Skeletal muscle satellite cell (primary cell): Measurements from ENCODE around the gene EHMT1.

Experiments
- H3K27me3 ChIP-seq: 2 replicates; pipeline ENCODE4 v1.7.0; 2013; ENCODE audit warnings: low read length; ENCODE audit not compliant: control insufficient read depth, insufficient read depth
- H3K36me3 ChIP-seq: 2 replicates; pipeline ENCODE4 v1.7.0; 2013; ENCODE audit warnings: mild to moderate bottlenecking, control low read depth, low read length; ENCODE audit not compliant: insufficient read depth
- H3K4me1 ChIP-seq: 2 replicates; pipeline ENCODE4 v1.7.0; 2013; ENCODE audit warnings: low read length; ENCODE audit not compliant: control insufficient read depth, insufficient read depth
- H3K4me2 ChIP-seq: 2 replicates; pipeline ENCODE4 v1.7.0; 2013; ENCODE audit warnings: mild to moderate bottlenecking, low read length
- H3K4me3 ChIP-seq: 2 replicates; pipeline ENCODE4 v1.7.0; 2013; ENCODE audit warnings: low read length
- H3K9ac ChIP-seq: 2 replicates; pipeline ENCODE4 v1.7.0; 2013; ENCODE audit warnings: mild to moderate bottlenecking, low read depth, low read length, moderate library complexity
- H3K9me3 ChIP-seq: replicated peaks from 2 replicates; pipeline ENCODE4 v1.7.0; 2013; ENCODE audit warnings: mild to moderate bottlenecking, control low read depth, low read length

Gene EHMT1

DNA sequence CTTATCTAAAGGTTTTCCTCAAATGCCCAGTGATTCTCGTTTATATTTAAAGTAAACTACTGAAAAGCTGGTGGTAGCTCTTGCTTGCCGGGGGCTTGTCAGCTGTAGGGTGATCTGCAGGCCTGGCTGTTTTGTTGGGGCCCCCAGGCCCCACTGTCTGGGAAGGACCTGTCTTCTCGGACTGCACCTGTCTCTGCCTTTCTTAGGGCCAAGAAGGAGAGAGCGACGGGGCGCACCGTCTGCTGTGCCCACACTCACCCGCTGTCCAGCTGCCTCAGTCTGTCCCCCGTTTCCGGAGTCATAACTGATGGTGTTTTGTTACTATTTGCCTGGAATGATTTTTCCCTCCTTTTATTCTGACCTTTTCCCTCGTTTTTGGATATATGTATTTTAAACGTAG is 164.7 kb downstream of the EHMT1 start:
- H3K4me2 ChIP-seq = no peak overlapping the region
- H3K4me1 ChIP-seq = peaks cover 5% of the 10 kb centered on the region
- H3K9me3 ChIP-seq = no peaks in the 10 kb centered on the region
- no peak overlapping the region for H3K4me3 ChIP-seq
- H3K36me3 ChIP-seq = peaks cover 44% of the 10 kb centered on the region
- H3K27me3 ChIP-seq = no peaks in the 10 kb centered on the region
- no peak overlapping the region for H3K9ac ChIP-seq

DNA sequence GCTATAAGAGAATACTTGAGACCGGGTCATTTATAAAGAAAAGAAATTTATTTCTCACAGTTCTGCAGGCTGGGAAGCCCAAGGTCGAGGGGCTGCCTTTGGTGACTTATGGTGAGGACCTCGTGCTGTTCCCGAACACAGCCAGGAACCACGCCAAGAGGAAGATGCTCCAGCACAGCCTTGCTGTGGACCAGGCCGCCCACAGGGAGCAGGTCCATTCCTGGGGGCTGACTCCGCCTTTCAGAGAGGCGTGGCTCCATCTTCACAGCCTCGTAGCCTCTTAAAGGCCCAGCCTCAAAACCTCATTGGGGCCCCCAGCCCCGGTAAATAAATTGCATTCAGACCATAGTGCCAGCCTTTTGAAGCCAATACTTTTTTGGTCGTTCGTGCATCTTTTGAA is 165.2 kb downstream of the EHMT1 start:
- Histone ChIP-seq H3K4me3 (no peak overlapping the region), H3K9me3 (no peaks in the 10 kb centered on the region), H3K9ac (no peak overlapping the region), H3K36me3 (peaks cover 39% of the 10 kb centered on the region), H3K27me3 (no peaks in the 10 kb centered on the region), H3K4me2 (no peak overlapping the region), H3K4me1 (peaks cover 5% of the 10 kb centered on the region)

DNA sequence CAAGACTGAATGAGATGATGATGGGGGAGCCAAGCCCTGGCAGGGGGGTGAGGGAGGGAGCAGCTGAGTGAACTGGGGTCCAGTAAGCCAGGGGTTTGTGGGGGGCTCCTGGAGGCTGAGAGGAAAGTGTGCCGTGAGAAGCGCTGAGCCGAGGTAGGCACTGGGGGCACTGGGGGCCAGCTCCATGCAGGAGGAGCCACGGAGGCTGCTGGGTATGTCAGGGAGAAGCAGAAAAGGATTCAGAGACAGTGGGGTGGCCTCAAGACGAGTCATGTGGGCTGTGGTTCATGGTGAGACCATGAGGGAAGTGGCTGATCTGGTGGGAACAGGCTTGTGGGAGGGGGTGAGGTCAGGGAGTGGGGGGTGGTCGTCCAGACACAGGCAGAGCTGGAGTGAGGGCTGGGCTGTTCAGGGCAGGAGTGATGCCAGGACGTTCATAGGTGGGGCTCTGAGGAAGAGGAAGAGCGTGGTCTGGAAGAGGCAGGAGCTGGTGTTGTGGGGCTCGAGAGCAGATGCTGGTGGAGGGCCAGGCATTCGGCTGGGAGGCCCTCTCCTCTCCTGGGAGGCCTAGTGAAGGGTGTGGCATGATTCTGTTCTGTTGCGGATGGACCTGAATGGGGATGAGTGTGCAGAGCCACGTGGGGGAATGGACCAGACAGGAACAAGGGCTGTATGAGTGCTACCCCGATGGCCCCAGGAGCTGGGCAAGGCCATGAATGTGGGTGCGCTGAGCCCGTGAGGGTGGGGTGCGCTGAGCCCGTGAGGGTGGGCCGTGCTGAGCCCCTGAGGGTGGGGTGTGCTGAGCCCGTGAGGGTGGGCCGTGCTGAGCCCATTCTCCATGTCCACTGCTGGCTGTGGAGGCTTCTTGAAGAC is 166.1 kb downstream of the EHMT1 start:
- H3K27me3 ChIP-seq = no peaks in the 10 kb centered on the region
- peaks cover 5% of the 10 kb centered on the region for H3K4me1 ChIP-seq
- no peak overlapping the region for H3K4me2 ChIP-seq
- H3K9me3 ChIP-seq = no peaks in the 10 kb centered on the region
- H3K4me3 ChIP-seq = no peak overlapping the region
- H3K9ac ChIP-seq = no peak overlapping the region
- peaks cover 31% of the 10 kb centered on the region for H3K36me3 ChIP-seq

- Histone ChIP-seq H3K27me3 (no peaks in the 10 kb centered on the region), H3K4me1 (peaks cover 5% of the 10 kb centered on the region), H3K9ac (no peak overlapping the region), H3K4me2 (no peak overlapping the region), H3K9me3 (no peaks in the 10 kb centered on the region), H3K36me3 (peaks cover 37% of the 10 kb centered on the region), H3K4me3 (no peak overlapping the region)
Measured at GRCh38 chr9:137785704-137786161, 166.9 kb downstream of the EHMT1 start.

- H3K4me3 ChIP-seq = no peak overlapping the region
- peaks cover 5% of the 10 kb centered on the region for H3K4me1 ChIP-seq
- H3K9me3 ChIP-seq = no peaks in the 10 kb centered on the region
- H3K27me3 ChIP-seq = no peaks in the 10 kb centered on the region
- no peak overlapping the region for H3K9ac ChIP-seq
- peaks cover 42% of the 10 kb centered on the region for H3K36me3 ChIP-seq
- H3K4me2 ChIP-seq = no peak overlapping the region
Measured at GRCh38 chr9:137786511-137786920, 167.7 kb downstream of the EHMT1 start.

- Histone ChIP-seq H3K9ac (no peak overlapping the region), H3K4me3 (no peak overlapping the region), H3K27me3 (no peaks in the 10 kb centered on the region), H3K4me1 (peaks cover 5% of the 10 kb centered on the region), H3K4me2 (no peak overlapping the region), H3K36me3 (peaks cover 40% of the 10 kb centered on the region), H3K9me3 (no peaks in the 10 kb centered on the region)
Measured at GRCh38 chr9:137787381-137787780, 168.6 kb downstream of the EHMT1 start.

- H3K27me3 ChIP-seq = no peaks in the 10 kb centered on the region
- H3K4me2 ChIP-seq = no peak overlapping the region
- H3K36me3 ChIP-seq = peaks cover 38% of the 10 kb centered on the region
- peaks cover 5% of the 10 kb centered on the region for H3K4me1 ChIP-seq
- no peak overlapping the region for H3K4me3 ChIP-seq
- no peaks in the 10 kb centered on the region for H3K9me3 ChIP-seq
- H3K9ac ChIP-seq = no peak overlapping the region
Measured at GRCh38 chr9:137787786-137788505, 169.1 kb downstream of the EHMT1 start.

DNA sequence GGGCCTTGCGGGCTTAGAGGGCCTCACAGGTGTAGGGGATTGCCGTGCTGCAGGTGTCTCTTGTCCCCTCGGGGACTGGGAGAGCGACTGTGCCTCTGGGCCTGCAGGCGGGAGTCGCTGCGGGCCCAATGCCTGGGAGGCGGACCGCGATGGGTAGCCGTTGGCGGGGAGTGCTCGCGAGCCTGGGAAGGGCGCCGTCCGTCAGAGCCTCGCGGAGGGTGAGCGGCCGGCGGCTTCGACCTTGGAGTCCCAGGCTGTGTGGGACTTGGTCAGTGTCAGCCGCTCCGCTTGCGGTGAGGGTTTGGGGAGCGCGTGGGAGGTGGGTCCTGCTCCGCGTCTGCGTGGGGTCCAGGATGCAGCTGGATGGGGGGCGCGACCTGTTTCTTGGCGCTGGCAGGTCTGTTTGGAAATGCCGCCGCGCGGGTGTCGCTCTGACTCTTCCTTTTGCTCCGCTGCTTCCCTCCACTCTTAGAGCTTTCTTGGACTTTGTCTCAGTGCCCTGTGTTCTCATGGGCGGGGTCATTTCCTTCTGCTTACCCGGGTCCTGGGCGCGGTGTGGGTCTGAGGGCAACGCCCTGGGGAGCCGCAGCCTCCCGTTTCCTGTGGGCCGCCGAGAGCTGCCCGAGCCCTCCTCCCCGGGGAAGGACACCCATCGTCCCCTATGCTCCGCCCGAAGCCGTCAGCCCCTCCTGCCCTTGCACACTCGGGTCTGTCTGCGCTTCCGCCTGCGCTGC is 169.9 kb downstream of the EHMT1 start:
- Histone ChIP-seq H3K36me3 (peaks cover 43% of the 10 kb centered on the region), H3K4me2 (no peak overlapping the region), H3K4me3 (no peak overlapping the region), H3K4me1 (peaks cover 5% of the 10 kb centered on the region), H3K27me3 (no peaks in the 10 kb centered on the region), H3K9ac (no peak overlapping the region), H3K9me3 (no peaks in the 10 kb centered on the region)

DNA sequence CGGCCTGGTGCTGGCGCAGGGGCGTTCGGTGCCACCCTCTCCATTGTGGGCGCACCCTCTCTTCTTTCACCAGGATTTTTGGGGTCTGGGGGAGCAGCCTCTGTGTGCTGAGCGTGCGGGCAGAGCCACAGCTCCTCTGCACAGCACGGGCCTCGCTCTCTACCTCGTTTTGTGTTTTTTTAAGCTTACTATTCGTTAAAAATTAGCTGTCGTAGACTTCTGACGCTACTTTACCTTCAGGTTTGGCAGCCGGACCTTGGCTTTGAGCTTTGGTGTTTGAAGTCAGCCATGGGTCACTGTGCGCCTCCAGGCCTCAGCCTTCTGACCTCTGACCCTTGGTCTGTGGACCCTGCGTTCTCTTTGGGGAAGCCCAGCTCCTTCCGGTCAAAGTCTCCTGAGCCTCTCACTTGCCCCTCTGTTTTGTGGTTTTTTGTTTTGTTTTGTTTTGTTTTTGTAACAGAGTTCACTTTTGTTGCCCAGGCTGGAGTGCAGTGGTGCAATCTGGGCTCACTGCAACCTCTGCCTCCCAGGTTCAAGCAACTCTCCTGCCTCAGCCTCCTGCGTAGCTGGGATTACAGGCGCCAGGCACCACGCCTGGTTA is 170.6 kb downstream of the EHMT1 start:
- Histone ChIP-seq H3K9me3 (no peaks in the 10 kb centered on the region), H3K4me1 (no peaks in the 10 kb centered on the region), H3K27me3 (no peaks in the 10 kb centered on the region), H3K4me2 (no peak overlapping the region), H3K36me3 (peaks cover 40% of the 10 kb centered on the region), H3K9ac (no peak overlapping the region), H3K4me3 (no peak overlapping the region)

GRCh38 chr9:137791947-137792346 is 173.1 kb downstream of the EHMT1 start:
- H3K4me3 ChIP-seq = no peak overlapping the region
- no peak overlapping the region for H3K9ac ChIP-seq
- H3K27me3 ChIP-seq = no peaks in the 10 kb centered on the region
- peaks cover 51% of the 10 kb centered on the region for H3K36me3 ChIP-seq
- H3K4me1 ChIP-seq = no peaks in the 10 kb centered on the region
- H3K4me2 ChIP-seq = no peak overlapping the region
- no peaks in the 10 kb centered on the region for H3K9me3 ChIP-seq
